SK-N-MC (cell line): ENCODE measurements around the gene LETMD1.

Experiments
- EZH2 ChIP-seq: fragments of 200-600 bp; sonication (generic); IDR thresholded peaks from one replicate; pipeline ENCODE4 v1.6.1; 2017; ENCODE audit warnings: antibody characterized with exemption
- POLR2AphosphoS5 ChIP-seq: IDR thresholded peaks from 2 replicates; pipeline ENCODE4 v1.6.1; 2012; ENCODE audit warnings: mild to moderate bottlenecking, low read depth, low read length, borderline replicate concordance

DNA sequence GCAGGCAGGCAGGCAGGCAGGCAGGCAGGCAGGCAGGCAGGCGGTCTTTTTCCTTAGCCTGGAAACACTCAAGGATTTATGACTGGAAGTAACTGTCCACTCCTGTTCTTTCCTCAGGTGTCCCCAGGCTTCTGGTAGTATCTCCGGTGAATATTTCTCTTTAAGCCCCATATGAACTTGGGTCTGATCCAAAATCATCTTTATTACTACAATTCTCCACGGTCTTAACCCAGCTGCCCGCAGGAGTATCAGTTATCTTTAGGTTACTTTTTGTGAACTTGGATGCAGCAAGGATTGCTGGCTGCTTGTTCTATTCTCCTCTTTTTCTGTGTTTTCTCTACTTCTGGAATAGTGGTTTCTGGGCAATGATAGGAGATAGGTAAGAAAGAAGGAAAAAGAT lies 32.0 kb downstream of the LETMD1 start:
- TF ChIP-seq EZH2: no peak
- TF ChIP-seq POLR2AphosphoS5: no peak
